Stimulated activated CD4-positive, alpha-beta T cell treated with anti-CD3 and anti-CD28 coated beads, Interleukin-12 subunit alpha, Interleukin-12 subunit beta, amount 100 ng/mL, for 24 hours (primary cell): ENCODE measurements around the gene TYMP.
A peak's percentile ranks its signal among the peaks of the same experiment; 100 is the strongest.
"Not testable (repeated sequence)": the region's sequence is repeated elsewhere in the genome, so short reads cannot be mapped to it uniquely, and the experiment has no call there.

ENCODE experiments used
- DNase-seq, 2 experiments: peaks; one replicate each; pipeline ENCODE4 v3.0.0-alpha.2; 2020; ENCODE audit warnings: low read depth in 2 of 2

The TYMP gene

DNA sequence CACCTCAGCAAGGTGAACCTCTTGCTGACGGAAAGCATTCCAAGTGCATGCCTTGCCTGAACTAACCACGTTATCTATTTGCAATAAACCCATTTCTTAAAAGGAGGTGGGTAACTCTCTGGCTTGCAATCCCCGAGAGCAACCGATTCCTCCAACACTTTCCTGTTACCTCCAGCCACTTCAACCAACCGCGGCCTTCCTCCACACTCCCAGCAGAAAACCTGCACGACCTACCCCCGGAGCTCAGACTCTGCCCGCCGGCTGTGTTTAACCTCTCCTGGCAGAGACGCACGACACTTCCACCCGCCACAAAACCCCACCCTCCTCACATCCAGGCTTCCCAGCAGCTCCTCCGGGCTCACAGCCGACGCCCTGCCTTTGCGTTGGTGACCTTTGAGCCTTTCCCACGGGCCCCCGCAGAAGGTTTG is 5.1 kb downstream of the TYMP start:
- no peak for DNase-seq

- no peak for DNase-seq
Measured at GRCh38 chr22:50523806-50524675, 5.8 kb downstream of the TYMP start.

DNA sequence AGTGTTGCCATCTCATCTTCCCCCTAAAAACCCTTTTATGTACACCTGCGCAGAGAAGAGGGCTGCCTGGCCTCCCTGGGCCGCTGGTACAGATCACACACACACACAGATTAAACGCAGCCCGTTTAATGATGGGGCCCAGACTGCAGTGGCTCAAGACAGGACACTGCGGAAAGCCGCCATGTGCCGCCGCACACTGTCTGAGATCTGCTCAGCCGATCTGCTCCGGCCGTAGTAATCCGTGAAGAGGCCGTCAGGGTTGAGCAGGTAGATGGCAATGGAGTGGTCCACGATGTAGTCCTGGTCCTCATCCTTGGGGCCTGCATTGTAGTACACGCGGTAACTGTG is 6.4 kb downstream of the TYMP start:
- DNase-seq, result no peak

DNA sequence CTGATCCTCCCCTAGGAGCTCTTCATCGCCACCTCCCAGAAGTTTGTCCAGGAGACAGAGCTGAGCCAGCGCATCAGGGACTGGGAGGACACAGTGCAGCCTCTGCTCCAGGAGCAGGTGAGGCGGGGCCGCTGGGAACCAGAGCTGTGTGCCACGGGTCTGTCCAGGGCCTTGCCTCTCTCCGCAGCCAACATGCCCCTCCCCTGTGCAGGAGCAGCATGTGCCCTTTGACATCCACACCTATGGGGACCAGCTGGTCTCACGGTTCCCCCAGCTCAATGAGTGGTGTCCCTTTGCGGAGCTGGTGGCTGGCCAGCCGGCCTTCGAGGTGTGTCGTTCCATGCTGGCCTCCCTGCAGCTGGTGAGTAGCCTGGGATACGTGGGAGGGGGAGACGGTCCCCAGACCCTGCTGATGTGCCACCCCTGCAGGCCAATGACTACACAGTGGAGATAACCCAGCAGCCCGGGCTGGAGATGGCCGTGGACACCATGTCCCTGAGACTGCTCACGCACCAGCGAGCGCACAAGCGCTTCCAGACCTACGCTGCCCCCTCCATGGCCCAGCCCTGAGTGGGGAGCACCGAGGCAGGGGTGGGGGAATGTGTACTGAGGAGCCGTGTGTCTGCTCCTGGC is 6.9 kb downstream of the TYMP start:
- DNase-seq, result no peak

- DNase-seq, result no peak
Measured at GRCh38 chr22:50522208-50522805, 7.5 kb downstream of the TYMP start.

DNA sequence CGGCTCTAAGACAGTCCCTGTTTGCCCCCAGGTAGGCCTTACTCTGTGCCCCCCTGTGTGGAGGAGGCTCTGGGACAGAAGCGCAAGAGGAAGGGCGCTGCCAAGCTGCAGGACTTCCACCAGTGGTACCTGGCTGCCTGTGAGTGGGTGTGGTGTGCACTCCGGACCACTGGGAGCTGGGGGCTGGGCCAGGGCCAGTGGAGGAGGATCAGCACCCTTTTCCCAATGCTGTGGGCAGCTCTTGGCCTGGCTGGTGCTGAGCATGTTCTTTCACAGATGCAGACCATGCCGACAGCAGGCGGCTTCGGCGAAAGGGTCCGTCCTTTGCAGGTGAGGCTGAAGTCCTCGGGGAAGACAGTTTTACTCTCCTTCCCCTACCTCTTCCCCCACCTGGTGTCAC is 8.1 kb downstream of the TYMP start:
- DNase-seq, result no peak

DNA sequence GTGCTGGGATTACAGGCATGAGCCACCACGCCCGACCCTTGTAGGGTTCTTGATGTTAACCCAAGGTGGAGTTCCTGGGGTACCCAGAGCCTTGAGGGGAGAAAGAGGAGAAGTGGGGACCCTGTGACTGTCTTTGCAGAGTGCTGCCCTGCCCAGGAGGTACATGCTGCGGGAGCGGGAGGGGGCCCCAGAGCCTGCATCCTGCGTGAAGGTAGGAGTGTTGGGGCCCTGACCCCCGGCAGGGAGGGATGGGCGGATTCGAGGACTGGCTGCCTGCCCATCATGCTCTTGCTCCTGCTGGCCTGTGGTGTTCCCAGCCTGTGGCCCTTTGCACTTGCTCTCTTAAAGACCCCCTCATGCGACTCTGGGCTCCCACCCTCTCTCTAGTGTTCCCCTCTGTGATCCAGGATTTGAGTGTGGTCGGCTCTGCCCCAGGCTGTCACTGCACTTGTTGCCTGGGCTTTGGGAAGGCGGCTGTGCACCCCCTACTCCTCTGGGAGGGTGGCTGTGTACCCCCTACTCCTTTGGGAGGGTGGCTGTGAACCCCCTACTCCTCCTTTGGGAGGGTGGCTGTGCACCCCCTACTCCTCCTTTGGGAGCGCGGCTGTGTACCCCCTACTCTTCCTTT is 8.9 kb downstream of the TYMP start:
- no peak for DNase-seq

DNA sequence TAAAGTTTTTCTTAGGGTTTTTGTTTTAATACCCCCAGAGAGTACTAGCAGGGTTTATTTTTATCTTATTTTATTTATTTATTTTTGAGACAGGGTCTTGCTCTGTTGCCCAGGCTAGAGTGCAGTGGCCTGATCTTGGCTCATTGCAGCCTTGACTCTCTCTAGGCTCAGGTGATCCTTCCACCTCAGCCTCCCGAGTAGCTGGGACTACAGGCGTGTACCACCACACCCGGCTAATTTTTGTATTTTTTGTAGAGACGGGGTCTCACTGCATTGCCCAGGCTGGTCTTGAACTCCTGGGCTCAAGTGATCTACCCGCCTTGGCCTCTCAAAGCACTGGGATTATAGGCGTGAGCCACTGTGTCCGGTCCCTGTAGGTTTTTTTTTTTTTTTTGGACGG is 9.6 kb downstream of the TYMP start:
- not testable (repeated sequence) for DNase-seq

GRCh38 chr22:50519151-50519550 is 10.7 kb downstream of the TYMP start:
- no peak for DNase-seq

GRCh38 chr22:50518606-50519005 is 11.2 kb downstream of the TYMP start:
- DNase-seq, result no peak

GRCh38 chr22:50517495-50518260 is 12.1 kb downstream of the TYMP start:
- DNase-seq, result no peak

- DNase-seq, result no peak
Measured at GRCh38 chr22:50516891-50517290, 12.9 kb downstream of the TYMP start.

DNA sequence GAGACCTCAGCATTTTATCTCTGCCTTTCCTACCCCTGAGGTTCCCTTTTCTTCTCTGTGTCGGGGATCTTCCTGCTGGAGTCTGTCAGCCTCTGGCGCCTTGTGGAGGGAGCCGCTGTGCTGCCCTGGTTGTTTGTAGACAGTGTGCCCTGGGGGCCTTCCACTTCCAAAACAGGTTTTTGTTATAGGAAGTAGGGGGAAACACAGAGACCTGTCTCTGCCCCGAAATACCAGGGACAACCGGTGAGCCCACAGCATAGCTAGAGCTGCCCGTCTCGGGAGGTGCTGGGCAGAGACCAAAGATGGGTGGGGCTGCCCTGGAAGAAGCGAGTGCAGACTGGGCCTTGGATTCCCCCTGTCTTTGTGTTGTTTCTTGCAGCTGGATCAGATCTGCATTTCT is 13.7 kb downstream of the TYMP start:
- no peak for DNase-seq

- no peak for DNase-seq
Measured at GRCh38 chr22:50513175-50513574, 16.6 kb downstream of the TYMP start.

- DNase-seq, result no peak
Measured at GRCh38 chr22:50508897-50509296, 20.9 kb downstream of the TYMP start.

GRCh38 chr22:50507991-50508884 is 21.6 kb downstream of the TYMP start, which contains the start of gene NCAPH2:
Gene NCAPH2 (plus strand): TSS chr22:50508224. CDS start chr22:50508338, 114 bp downstream.
- peak; percentile 98 for DNase-seq

- DNase-seq, result peak; percentile 90 to 91
Measured at GRCh38 chr22:50507421-50507990, 22.3 kb downstream of the TYMP start, which contains the start of gene LMF2. Gene LMF2 (minus strand): TSS chr22:50507702. CDS start chr22:50507675, 27 bp downstream.

- DNase-seq, result no peak
Measured at GRCh38 chr22:50506611-50507420, 23.0 kb downstream of the TYMP start.
